ENCODE measurements around the gene TAPBPL. TPM values are rescaled to one million over a fixed set of nuclear protein-coding genes. Genes with fewer than 3 reads are reported as not detected.
"Not testable (repeated sequence)": the region's sequence is repeated elsewhere in the genome, so short reads cannot be mapped to it uniquely, and the experiment has no call there.

TAPBPL gene, protein sequence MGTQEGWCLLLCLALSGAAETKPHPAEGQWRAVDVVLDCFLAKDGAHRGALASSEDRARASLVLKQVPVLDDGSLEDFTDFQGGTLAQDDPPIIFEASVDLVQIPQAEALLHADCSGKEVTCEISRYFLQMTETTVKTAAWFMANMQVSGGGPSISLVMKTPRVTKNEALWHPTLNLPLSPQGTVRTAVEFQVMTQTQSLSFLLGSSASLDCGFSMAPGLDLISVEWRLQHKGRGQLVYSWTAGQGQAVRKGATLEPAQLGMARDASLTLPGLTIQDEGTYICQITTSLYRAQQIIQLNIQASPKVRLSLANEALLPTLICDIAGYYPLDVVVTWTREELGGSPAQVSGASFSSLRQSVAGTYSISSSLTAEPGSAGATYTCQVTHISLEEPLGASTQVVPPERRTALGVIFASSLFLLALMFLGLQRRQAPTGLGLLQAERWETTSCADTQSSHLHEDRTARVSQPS
- 10 to 100 TPM; 11.4 to 23.1 (median 16.9) TPM for polyA plus RNA-seq (ENCODE audit: insufficient read length in 4 of 4)

DNA sequence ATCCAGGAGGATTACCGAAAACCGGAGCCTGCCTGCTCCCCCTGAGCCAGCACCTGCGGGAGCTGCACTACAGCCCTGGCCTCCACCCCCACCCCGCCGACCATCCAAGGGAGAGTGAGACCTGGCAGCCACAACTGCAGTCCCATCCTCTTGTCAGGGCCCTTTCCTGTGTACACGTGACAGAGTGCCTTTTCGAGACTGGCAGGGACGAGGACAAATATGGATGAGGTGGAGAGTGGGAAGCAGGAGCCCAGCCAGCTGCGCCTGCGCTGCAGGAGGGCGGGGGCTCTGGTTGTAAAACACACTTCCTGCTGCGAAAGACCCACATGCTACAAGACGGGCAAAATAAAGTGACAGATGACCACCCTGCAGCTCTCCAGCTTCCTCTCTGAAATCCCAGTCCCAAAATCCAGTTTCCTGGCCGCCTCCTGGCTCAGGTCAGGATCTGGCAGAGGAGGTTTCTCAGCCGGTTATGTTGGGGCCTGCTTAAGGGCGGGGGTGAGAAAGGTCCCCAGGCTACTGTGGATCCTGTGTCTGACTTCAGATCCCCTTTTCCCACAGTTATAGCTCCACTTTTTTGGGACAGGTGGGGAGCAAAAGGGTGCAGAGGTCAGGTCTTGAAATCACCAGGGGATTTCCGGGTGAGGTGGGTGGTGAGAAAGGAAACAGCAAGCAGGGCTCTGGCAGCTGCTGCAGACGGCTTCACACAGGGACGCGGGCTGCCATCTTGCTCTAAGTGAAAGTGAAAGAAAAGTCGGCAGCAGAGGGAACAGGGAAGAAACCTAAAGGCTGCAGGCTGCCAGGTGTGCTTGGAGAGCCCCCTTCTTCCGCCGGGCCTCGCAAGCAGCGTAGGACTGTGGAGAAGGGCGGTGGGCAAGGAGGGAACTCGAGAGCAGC, at the start of gene TAPBPL:
Gene TAPBPL (plus strand): TSS at position 695 of the 897 bp plus-strand sequence. CDS start 207 bp downstream, outside the sequence.
- DNase-seq (ENCODE audit: low read depth in 4 of 4, low spot score in 3 of 4), result peak; percentile 71 to 84 (median 77)

DNA sequence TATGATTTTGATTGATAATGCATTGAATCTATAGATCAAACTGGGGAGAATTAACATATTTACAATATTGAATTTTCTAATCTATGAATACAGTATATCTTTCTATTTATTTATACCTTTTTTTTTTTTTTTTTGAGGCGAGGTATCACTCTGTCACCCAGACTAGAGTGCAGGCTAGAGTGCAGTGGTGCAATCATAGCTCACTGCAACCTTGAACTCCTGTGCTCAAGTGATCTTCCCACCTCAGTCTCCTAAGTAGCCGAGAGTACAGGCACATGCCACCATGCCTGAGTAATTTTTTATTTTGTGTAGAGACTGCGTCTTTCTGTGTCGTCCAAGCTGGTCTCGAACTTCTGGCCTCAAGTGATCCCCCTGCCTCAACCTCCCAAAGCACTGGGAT, 47.5 kb upstream of the TAPBPL start:
- no peak for DNase-seq (ENCODE audit: low read depth in 4 of 4, low spot score in 3 of 4)

DNA sequence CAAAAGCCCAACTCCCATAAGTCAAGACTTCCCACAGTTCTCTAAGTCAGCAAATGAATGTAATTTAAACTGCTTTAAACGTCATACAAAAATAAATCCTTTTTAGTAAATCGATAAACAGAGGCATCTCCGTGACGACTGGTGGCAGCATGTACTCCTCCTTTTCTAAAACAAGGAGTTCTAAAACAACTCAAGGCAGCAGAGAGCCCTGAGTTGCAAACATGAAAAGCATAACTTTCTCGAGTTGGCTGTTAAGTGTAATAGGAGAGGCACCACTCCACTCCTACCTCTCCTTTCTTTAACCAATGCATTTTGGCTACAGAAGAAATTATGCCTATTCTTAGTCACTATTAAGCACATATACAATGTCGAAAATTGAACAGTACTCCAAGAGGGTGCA, 45.9 kb upstream of the TAPBPL start:
- no peak for DNase-seq (ENCODE audit: low read depth in 4 of 4, low spot score in 3 of 4)

DNA sequence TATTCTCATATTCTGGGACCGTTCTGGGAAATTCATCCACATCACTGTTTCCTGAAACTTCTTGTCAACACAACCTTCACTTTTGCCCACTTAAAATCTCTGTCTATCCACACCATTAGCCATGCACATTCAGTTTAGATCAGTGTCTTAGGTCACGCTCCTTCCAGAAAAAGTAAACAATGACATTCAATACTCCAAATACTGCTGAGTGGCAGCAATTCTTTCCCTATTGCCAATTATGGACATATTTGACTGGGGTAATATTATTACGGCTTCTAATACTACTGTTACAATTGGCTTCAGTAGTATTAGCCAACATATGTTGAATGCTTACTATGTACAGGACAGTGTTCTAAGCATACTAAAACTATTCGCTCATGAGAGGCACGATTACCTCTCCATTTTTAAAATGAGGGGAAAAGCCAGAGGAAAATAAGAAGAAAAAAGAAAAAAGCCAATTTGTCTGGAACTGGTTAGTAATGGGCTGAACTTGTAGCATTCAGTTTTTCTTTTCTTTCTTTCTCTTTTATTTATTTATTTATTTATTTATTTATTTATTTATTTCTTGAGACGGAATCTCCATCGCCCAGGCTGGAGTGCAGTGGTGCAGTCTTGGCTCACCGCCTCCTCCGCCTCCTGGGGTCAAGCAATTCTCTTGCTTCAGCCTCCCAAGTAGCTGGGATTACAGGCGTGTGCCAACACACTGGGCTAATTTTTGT, 44.4 kb upstream of the TAPBPL start:
- no peak for DNase-seq (ENCODE audit: low read depth in 4 of 4, low spot score in 3 of 4)

DNA sequence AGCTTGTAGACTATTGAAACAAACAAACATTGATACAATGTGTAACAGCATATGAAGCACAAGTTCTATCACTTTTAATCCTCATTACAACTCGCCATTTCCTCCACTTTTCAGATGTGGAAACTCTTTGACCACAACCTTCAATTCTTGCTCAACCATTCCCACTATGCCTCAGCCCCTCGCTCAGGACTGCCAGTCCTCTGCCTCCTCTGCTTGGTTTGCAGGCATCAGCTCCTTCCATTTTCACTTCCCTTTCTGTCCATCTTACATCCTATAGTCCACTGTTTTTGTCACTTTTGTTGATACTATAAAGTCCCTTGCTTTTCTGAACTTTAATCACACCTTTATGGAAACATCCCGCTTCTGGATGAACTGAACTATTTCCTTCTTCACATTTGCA, 35.2 kb upstream of the TAPBPL start:
- DNase-seq (ENCODE audit: low read depth in 4 of 4, low spot score in 3 of 4), result no peak

DNA sequence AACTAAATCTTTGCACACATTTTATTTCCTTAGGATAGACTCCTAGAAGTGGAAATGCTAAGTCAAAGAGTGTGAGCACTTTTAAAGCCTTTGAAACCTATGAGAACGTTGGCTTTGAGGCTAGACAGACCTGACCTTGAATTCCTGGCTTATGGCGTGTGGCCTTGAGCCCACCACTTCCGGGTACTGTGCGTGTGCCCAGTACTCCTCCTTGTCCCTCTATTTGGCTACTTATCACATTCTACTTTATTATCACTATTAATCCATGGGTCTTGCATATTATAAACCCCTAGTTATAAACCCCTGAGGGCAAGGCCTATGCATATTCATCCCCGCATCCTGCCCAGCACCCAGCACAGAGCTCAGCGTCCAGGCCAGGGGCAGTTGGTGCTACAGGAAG, 33.0 kb upstream of the TAPBPL start:
- DNase-seq (ENCODE audit: low read depth in 4 of 4, low spot score in 3 of 4), result no peak

DNA sequence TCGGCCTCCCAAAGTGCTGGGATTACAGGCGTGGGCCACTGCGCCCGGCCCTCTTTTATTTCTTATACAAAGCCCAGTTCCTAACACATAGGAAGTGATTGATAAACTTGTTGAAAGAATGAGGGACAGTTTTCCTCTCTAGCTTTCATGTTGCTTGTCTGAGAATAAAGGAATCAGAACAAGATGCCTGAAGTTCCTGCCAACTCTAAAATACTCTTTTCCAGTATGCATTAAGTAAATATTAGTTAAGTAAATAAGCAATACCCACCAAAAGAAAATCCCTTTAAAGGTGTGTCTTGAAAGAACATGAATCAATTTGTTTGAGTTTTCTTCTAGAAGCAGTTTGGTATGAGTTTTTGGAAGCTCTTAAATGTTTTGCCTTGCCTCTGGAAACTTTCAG, 31.5 kb upstream of the TAPBPL start:
- no peak for DNase-seq (ENCODE audit: low read depth in 4 of 4, low spot score in 3 of 4)

DNA sequence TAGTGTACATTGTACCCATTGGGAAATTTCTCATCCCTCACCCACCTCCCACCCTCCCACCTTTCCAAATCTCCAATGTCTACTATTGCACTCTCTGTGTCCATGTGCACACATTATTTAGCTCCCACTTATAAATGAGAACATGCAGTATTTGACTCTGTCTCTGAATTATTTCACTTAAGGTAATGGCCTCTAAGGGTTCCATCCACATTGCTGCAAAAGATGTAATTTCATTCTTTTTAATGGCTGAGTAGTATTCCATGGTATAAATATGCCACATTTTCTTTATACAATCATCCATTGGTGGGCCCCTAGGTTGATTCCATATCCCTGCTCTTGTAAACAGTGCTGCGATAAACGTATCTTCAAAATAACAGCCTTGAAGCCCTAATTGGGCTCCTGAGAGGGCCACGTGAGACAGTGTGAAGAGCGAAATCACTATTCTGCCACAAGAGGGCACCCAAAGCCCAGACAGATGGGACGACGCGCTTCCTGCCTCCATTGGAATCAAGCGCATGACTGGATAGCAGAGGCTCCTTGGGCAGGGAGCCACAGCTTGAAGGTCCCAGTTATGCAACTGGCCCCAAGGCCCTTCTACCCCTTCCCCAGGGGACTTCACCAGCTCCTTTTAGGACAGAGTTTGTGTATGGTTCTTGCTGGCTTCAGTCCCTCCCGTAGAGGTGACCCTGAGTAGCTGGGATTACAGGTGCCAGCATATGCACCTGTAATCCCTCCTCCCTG, 28.4 kb upstream of the TAPBPL start:
- peak; percentile 66 to 80 (median 75) for DNase-seq (ENCODE audit: low read depth in 4 of 4, low spot score in 3 of 4)

DNA sequence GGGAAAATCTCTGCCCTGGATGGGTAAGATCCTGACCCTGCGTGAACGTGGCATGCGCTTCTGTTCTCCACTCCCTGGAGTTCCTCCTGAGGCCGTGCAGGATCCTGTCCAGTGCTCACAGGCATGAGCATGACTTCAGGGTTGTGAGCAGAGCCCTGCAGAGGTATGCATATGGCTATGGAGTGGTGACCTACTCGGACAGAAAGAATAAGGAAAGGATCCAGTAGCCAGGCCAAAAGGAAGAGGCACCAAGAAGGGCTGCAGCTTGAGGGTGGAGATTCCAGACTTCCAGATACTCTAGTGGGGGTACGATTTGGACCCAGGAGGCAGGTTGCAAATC, 27.9 kb upstream of the TAPBPL start:
- DNase-seq (ENCODE audit: low read depth in 4 of 4, low spot score in 3 of 4), result no peak

DNA sequence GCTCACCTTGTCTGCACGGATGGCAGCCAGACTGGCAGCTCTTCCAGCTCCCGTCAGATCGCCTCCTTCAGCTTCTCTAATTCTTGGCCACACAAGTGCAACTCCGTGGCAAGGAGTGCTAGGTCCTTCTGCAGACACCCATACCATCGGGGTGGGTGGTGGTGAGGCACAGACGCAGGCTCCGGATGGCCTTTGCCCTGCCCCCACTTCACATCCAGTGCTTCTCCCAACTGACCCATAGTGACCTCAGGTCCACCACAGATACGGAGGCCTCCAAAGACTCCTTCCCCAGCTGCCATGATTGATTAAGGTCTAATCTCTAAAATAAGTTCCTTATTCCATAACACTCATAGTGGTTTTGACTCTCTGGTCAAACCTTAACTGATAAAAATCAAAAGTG, 27.0 kb upstream of the TAPBPL start:
- DNase-seq (ENCODE audit: low read depth in 4 of 4, low spot score in 3 of 4), result no peak

DNA sequence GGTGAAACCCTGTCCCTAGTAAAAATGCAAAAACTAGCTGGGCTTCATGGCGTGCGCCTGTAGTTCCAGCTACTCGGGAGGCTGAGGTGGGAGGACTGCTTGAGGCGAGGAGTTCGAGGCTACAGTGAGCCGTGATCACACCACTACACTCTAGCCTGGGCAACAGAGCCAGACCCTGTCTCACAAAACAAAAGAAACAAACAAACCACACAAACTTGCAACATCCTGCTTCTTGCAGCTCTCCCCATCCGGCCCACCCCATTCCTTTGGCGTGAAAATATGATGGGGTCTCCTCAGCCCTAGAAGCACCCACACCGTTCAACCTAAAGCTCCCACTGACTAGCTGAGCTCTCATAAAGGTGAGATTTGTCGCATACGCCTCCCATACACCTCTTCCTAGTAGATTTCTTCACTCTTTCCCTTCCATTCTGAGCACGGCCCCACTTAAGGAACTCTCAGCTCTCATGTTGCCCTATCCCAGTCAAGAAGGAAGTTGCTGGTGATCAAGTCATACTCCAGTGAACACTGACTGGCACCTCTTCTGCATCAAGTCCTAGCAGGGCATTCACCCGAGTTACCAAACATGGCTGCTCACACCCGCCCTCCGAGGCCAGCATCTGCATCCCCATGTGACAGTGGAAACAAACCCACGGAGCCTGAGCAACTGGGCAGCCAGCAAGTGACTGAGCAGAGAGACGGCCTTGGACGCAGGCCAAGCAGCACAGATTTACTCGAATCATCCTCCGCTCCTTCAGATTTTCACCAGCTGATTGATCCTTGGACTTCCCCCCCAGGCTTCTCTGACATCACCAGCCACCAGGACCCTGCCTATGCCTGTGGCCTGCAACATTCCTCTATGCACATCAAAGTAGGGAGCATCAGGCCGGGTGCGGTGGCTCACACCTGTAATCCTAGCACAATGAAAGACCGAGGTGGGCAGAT, 26.0 kb upstream of the TAPBPL start:
- DNase-seq (ENCODE audit: low read depth in 4 of 4, low spot score in 3 of 4), result no peak

DNA sequence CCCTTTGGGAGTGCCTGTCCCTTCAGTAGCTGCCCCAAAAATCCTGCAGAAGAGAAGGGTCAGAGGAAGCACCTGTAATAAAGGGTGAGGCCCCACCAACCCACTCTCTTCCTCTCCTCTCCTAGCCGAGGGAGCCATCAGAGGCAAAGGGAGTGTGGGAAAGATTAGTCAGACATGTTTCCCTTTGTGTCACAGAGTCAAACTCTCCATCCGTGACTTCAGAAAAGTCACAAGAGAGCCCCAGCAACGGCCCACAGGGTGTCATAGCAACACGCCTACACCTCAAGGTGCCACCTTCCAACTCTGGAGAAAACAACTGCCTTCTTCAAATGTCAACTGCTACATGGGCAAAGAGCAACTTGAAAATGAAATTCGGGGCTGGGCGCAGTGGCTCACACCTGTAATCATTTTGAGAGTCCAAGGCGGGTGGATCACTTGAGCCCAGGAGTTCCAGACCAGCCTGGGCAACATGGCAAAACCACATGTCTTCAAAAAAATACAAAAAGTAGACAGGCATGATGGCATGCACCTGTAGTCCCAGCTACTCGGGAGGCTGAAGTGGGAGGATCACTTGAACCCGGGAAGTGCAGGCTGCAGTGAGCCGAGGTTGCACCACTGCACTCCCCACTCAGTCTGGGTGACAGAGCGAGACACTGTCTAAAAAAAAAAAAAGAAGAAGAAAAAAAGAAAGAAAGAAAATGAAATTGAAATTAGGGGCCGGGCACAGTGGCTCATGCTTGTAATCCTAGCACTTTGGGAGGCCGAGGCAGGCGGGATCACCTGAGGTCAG, 24.8 kb upstream of the TAPBPL start:
- no peak for DNase-seq (ENCODE audit: low read depth in 4 of 4, low spot score in 3 of 4)

DNA sequence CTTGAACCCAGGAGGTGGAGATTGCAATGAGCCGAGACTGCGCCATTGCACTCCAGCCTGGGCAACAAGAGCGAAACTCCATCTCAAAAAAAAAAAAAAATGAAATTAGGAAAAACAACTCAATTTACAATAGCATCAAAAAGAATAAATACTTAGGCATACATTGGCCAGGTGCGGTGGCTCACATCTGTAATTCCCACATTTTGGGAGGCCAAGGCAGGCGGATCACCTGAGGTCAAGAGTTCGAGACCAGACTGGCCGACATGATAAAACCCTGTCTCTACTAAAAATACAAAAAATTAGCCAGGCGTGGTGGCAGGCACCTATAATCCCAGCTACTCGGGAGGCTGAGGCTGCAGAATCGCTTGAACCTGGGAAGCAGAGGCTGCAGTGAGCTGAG, 24.0 kb upstream of the TAPBPL start:
- not testable (repeated sequence) for DNase-seq (ENCODE audit: low read depth in 4 of 4, low spot score in 3 of 4)

DNA sequence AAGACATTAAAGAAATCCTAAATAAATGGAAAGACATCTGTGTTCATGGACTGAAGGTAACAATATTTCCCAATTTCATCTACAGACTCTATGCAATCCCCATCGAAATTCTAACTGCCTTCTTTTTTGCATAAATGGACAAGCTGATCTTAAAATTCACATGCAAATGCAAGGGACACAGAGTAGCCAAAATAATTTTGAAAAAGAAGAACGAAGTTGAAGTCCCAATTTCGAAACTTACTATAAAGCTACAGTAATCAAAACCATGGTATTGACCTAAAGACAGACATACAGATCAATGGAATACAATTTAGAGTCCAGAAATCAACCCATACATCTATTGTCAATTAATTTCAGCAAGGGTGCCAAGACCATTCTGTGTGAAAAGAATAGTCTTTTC, 23.5 kb upstream of the TAPBPL start:
- DNase-seq (ENCODE audit: low read depth in 4 of 4, low spot score in 3 of 4), result no peak

DNA sequence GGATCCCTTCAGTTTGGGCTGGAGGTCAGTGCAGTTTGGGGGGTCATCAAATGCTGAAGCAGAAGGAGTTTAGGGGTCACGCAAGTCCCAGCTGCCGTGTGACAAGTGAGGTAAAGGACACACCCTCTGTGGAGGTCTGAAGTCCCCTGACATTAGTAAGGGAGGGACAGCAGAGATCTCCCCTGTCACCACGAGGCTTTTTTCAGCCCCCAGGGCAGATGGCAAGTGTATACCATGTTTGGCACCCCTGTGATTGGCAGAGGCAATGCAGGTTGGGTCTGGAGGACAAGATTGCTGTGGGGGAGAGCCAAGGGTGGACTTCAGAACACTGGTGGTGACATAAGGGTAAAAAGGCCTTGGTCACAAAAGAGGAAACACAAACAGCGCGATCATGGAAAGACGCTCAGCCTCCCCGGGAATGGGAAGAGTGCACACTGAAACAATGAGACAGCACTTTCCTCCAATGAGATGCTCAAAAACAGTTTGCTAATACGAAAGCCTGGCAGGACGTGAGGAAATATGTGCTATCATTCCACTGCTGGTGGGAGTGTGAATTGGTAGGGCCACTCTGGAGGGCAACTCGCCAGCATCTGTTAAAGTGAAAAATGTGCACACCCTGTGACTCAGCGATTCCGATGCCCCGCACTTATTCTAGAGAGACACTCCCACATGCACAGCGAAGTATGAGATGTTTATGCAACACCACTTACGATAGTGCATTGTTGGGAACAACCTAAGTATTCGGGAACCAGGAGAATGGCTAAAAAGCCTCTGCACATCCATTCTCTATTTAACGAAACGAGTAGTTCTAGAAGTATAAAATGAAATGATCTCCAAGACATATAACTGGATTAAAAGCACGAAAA, 21.5 kb upstream of the TAPBPL start:
- peak in 1 of 4 donors; percentile 45 for DNase-seq (ENCODE audit: low read depth in 4 of 4, low spot score in 3 of 4)

DNA sequence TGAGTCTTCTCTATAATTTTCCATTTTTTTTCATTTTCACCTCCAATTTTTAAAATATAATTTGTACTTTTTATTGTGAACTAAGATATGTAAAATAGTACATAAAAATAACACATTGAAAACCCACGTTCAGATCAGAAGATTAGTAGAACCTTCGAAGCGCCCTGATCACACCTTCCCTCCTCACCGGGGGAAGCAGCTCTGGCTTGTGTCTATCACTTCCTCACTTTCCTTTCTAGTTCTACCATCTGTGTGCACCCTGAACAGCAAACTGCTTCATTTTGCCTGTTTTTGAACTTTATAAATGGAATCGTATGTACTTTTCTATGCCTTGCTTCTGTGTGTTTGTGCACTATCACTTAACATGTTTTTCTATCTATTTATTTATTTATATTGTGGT, 18.9 kb upstream of the TAPBPL start:
- no peak for DNase-seq (ENCODE audit: low read depth in 4 of 4, low spot score in 3 of 4)
